Thyroid gland (tissue), 4 donors: ENCODE data around the gene LYPD6.

ENCODE experiments used
- CTCF ChIP-seq, 6 experiments: fragments of 200-600 bp in 3 of 6; fragments of 450-650 bp in 3 of 6; sonication (generic) in 3 of 6; IDR thresholded peaks; one replicate each; pipeline ENCODE4 v1.5.1; 2016 to 2019; ENCODE audit warnings: antibody characterized with exemption in 6 of 6, mild to moderate bottlenecking in 2 of 6, inconsistent platforms in 1 of 6, moderate library complexity in 1 of 6
- POLR2A ChIP-seq, 2 donors: fragments of 450-650 bp; IDR thresholded peaks; one replicate each; pipeline ENCODE4 v1.6.1; 2017; ENCODE audit warnings: antibody characterized with exemption in 2 of 2, mild to moderate bottlenecking in 2 of 2, moderate library complexity in 1 of 2

- TF ChIP-seq CTCF (IDR thresholded peaks at IDR 0.05) (no peak), POLR2A (IDR thresholded peaks at IDR 0.05) (no peak)
Measured at GRCh38 chr2:149465873-149466272, 135.5 kb downstream of the LYPD6 start.
